Liver (tissue), 9 donors: ENCODE measurements around the gene RGPD6. TPM values are rescaled to one million over a fixed set of nuclear protein-coding genes. Genes with fewer than 3 reads are reported as not detected.
"Not testable (repeated sequence)": the region's sequence is repeated elsewhere in the genome, so short reads cannot be mapped to it uniquely, and the experiment has no call there.

Experiments
- DNase-seq: peaks from one replicate; pipeline ENCODE4 v3.0.0-alpha.2; 2017; ENCODE audit warnings: low spot score
- H3K27ac ChIP-seq, 2 donors: one replicate each; pipeline ENCODE4 v1.7.0; 2013; ENCODE audit warnings: inconsistent platforms in 2 of 2, low read length in 2 of 2, control low read depth in 1 of 2, low read depth in 1 of 2, mild to moderate bottlenecking in 1 of 2
- H3K27me3 ChIP-seq, 4 donors: one replicate each; pipeline versions ENCODE4 v1.6.1 to v1.7.0; 2013; ENCODE audit warnings: low read length in 3 of 4, inconsistent platforms in 1 of 4, mild to moderate bottlenecking in 1 of 4, moderate library complexity in 1 of 4; ENCODE audit not compliant: control insufficient read depth in 4 of 4, insufficient read depth in 4 of 4
- H3K36me3 ChIP-seq, 4 donors: one replicate each; pipeline versions ENCODE4 v1.6.1 to v1.7.0; 2013; ENCODE audit warnings: low read length in 3 of 4, mild to moderate bottlenecking in 3 of 4, low read depth in 1 of 4, moderate library complexity in 1 of 4; ENCODE audit not compliant: control insufficient read depth in 4 of 4, insufficient read depth in 3 of 4
- H3K4me1 ChIP-seq, 4 donors: one replicate each; pipeline versions ENCODE4 v1.6.1 to v1.7.0; 2013; ENCODE audit warnings: low read length in 3 of 4, mild to moderate bottlenecking in 3 of 4, moderate library complexity in 1 of 4; ENCODE audit not compliant: control insufficient read depth in 4 of 4, insufficient read depth in 4 of 4
- H3K4me3 ChIP-seq, 3 donors: one replicate each; pipeline versions ENCODE4 v1.6.1 to v1.7.0; 2013; ENCODE audit warnings: low read length in 3 of 3, control low read depth in 1 of 3, low read depth in 1 of 3, mild to moderate bottlenecking in 1 of 3
- H3K9ac ChIP-seq, 2 donors: one replicate each; pipeline ENCODE4 v1.7.0; 2013; ENCODE audit warnings: low read length in 2 of 2, mild to moderate bottlenecking in 2 of 2, moderate library complexity in 2 of 2, control low read depth in 1 of 2, low read depth in 1 of 2
- H3K9me3 ChIP-seq, 4 donors: one replicate each; pipeline versions ENCODE4 v1.6.1 to v1.7.0; 2013; ENCODE audit warnings: low read length in 3 of 4; ENCODE audit not compliant: control insufficient read depth in 4 of 4
- WGBS: extraction: QIAGEN DNeasy Blood & Tissue Kit; methylation state at CpG from one replicate; pipeline ENCODE4 v1.1.7; 2013; 5-methylcytosine and 5-hydroxymethylcytosine counted together
- polyA plus RNA-seq, 2 donors: library from polyadenylated mRNA; stranded (reverse) in 1 of 2; unstranded in 1 of 2; fragments of 200-250 nt in 1 of 2; fragments of >200 nt in 1 of 2; fragmentation: Nextera tagmentation in 1 of 2; extraction: Ambion mirVana in 1 of 2; gene quantifications; one replicate each; pipeline versions ENCODE4 v1.2.1 to v1.2.3, GENCODE V29; 2013 to 2015
- total RNA-seq, 2 donors: library from RNA; depleted of rRNA; stranded (reverse); fragments of >200 nt; gene quantifications; one replicate each; pipeline ENCODE4 v1.2.3, GENCODE V29; 2014
- donor health status: healthy.
- donor health status: healthy.
- donor health status: healthy.
- donor health status: healthy.
- donor health status: healthy.

Gene RGPD6
- total and polyA plus RNA-seq, 4 donors = 2.4 to 27.4 (median 7.0) TPM

DNA sequence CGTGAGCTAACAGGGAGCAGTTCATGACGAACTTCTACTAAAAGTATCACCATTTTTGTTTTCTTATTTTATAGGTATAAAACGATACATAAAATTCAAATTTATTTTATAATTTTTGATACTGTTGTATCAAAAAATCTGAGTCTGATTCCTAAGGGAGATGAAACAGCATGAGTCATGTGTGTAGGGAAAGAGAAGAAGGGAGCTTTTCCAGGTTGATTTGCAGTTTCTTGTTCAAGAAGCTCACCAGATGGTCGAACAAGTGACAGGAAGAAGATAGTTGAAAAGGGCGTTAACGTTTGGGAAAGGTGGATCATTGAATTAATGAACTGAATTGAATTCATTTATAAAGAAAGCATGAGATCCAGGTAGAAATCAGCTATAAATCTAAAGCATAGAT lies 81.0 kb downstream of the RGPD6 start:
- H3K27ac ChIP-seq, H3K9me3 ChIP-seq, DNase-seq, H3K9ac ChIP-seq, H3K36me3 ChIP-seq, H3K4me3 ChIP-seq, H3K4me1 ChIP-seq, H3K27me3 ChIP-seq: not testable (repeated sequence)
- WGBS = no CpG with 5 or more reads among the region's 6 CpGs

DNA sequence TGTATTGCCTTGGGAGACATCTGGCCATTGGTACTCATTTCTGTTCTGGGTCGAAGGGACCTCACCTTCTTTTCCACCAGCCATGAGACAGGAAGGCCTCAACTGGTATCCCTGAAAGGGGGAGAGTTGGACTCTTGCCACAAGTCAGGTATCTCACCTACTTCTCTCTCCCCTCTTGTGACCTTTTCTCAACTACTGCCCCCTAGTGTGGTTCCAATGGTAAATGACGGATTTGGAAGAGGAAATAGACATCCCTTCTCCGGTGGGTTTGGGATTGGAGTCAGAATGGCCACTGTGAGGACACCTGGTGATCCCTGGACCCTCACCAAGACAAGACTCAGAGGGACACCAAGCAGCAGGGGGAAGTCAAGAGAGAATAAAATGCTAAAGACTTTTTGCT lies 82.5 kb downstream of the RGPD6 start:
- not testable (repeated sequence) for DNase-seq, H3K27ac ChIP-seq, H3K4me1 ChIP-seq, H3K9ac ChIP-seq, H3K9me3 ChIP-seq, H3K4me3 ChIP-seq, H3K27me3 ChIP-seq, H3K36me3 ChIP-seq
- WGBS = no CpG with 5 or more reads among the region's 3 CpGs

DNA sequence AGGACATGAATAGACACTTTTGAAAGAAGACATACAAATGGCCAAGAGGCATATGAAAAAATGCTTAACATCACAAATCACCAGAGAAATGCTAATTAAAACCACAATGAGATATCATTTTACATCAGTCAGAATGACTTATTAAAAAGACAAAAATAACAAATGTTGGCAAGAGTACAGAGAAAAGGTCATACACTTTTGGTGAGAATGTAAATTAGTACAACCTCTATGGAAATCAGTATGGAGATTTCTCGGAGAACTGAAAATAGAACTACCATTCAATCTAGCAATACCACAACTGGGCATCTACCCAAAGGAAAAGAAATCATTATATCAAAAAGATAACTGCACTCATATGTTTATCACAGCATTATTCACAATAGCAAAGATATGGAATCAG lies 88.0 kb downstream of the RGPD6 start:
- H3K9ac ChIP-seq, H3K27ac ChIP-seq, H3K4me3 ChIP-seq, H3K9me3 ChIP-seq, H3K4me1 ChIP-seq, DNase-seq, H3K36me3 ChIP-seq, H3K27me3 ChIP-seq: not testable (repeated sequence)
- no CpG with 5 or more reads among the region's 1 CpG for WGBS

DNA sequence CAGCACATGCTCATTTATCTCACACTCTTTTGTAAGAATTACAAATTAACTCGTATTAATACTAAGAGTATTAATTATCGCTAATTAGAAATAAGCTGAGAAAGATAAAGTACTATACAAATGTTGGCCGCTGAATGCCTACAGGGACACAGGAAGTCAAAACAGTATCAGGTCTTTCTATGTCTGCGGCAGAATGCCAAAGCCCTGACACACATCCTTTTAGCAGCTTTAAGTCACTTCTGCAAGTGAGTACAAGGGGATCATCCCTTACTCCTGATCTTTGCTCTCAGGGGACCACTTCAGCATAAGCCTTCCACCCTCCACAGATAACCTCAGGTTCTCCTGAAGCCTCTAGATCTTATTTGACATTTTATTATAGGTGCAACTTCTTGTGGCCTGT lies 94.3 kb downstream of the RGPD6 start:
- not testable (repeated sequence) for H3K4me3 ChIP-seq, DNase-seq, H3K9ac ChIP-seq, H3K36me3 ChIP-seq, H3K9me3 ChIP-seq, H3K4me1 ChIP-seq, H3K27ac ChIP-seq, H3K27me3 ChIP-seq
- no CpG with 5 or more reads among the region's 4 CpGs for WGBS

DNA sequence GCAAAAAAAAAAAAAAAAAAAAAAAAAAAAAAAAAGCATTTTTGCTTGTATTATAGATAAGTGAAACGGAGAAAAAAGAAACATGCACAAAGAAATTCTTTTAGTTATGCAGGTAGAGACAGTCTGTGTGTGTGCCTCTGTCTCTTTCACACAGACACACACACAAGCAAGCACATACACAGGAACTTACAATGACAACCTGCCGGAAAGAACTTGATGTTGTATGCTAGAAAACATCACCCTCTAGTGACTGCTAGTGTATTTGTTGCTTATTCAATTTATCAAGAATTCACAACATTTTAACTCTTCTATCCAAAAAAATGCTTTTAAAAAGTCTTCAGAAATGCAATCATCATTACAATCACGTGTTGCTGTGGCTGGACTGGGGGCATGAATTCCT lies 95.8 kb downstream of the RGPD6 start:
- H3K9ac ChIP-seq, H3K27me3 ChIP-seq, H3K9me3 ChIP-seq, H3K4me3 ChIP-seq, DNase-seq, H3K4me1 ChIP-seq, H3K36me3 ChIP-seq, H3K27ac ChIP-seq: not testable (repeated sequence)
- WGBS = no CpG with 5 or more reads among the region's 3 CpGs

DNA sequence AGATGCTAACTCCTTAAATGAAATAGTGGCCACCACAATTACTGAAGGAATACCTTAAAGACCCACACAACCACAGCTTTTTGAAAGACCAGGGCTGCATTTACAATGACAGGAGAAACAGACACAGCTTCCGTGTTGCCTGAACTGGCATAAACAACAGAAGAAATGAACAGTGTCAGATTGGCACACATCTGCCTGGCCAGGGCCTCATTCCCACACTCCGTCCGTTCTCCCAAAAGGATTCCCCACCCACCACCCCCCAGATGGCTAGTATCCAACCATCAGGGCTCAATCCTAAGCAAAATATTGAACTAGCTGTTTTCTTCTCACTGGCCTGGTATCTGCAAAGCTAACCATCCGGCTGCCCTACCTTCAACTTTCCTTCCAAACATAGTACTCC lies 96.9 kb downstream of the RGPD6 start:
- H3K27me3 ChIP-seq, H3K9ac ChIP-seq, H3K27ac ChIP-seq, H3K36me3 ChIP-seq, H3K4me3 ChIP-seq, DNase-seq, H3K4me1 ChIP-seq, H3K9me3 ChIP-seq: not testable (repeated sequence)
- no CpG with 5 or more reads among the region's 4 CpGs for WGBS

DNA sequence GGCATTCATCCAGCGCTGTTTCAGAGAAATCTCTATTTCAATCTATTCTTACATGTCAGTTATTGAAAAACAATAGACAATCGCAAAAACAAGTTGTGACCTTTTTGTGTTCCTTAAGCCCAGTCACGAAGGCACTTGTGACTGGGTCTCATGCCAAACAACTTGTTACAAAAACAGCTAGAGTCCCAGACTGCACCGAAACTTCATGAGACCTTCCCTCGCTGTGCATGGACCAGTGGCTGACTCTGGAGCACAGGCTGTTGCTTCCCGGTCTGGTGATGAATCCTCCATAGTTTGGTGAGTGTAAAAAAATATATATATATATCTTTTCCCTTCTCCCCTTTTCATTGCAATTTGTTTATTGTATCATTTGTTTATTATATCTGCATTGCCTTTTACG lies 99.7 kb downstream of the RGPD6 start:
- H3K4me3 ChIP-seq, DNase-seq, H3K36me3 ChIP-seq, H3K9me3 ChIP-seq, H3K27ac ChIP-seq, H3K9ac ChIP-seq, H3K4me1 ChIP-seq, H3K27me3 ChIP-seq: not testable (repeated sequence)
- no CpG with 5 or more reads among the region's 7 CpGs for WGBS

DNA sequence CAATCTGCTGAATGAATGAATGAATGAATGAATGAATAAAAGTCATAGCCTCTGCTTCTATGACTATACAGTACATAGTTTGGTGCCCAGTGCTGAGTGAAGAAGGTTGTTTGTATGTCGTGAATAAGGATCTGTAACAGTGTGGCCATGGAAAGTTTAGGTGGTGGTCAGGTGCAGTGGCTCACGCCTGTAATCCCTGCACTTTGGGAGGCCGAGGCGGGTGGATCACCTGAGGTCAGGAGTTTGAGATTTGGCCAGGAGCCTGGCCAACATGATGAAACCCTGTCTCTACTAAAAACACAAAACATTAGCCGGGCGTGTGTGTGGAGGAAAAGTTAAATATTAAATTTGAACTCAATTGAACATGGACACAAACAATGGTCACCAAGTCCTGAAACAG lies 100.1 kb downstream of the RGPD6 start:
- not testable (repeated sequence) for H3K9ac ChIP-seq, H3K9me3 ChIP-seq, DNase-seq, H3K4me1 ChIP-seq, H3K36me3 ChIP-seq, H3K27ac ChIP-seq, H3K4me3 ChIP-seq, H3K27me3 ChIP-seq
- no CpG with 5 or more reads among the region's 6 CpGs for WGBS

DNA sequence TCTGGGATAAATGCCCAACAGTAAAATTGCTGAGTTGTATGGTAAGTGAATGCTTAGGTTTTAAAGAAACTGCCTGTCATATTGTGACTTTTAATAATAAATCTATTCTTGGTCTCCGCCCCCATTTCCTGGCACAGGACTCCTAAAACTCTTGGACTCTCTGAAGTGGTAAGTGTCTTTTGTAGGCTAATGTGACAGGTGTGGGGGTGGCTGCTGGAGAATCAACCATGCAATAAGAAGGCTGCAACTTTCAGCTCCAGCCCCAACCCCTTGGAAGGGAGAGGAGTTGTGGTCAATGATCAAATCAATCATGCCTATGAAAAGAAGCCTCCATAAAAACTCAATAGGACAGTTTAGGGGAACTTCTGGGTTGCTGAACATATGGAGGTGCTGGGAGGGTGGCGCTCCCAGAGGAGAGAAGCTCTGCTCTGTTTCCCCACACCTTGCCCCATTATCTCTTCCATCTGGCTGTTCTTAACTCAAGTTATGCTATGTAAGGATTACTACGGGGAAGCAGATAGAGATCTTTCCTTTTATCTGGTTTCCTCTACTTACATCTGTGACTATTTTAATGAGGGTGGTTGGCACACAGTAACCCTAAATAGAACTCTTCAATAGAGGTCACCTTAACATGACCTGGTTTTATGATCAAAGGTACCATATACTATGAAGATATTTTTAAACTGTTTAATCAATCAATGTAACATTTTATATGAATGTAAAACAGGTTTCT lies 101.2 kb downstream of the RGPD6 start:
- not testable (repeated sequence) for H3K36me3 ChIP-seq, H3K27ac ChIP-seq, H3K4me3 ChIP-seq, DNase-seq, H3K9me3 ChIP-seq, H3K4me1 ChIP-seq, H3K27me3 ChIP-seq, H3K9ac ChIP-seq
- no CpG with 5 or more reads among the region's 3 CpGs for WGBS
